K562 (cell line): Measurements from ENCODE around the gene TGFB1I1. TPM values are rescaled to one million over a fixed set of nuclear protein-coding genes. Genes with fewer than 3 reads are reported as not detected.

Source experiments
- polyA plus RNA-seq, 8 experiments: library from polyadenylated mRNA; depleted of rRNA in 4 of 8; stranded (reverse) in 5 of 8; unstranded in 3 of 8; fragments of >200 nt; fragmentation: Nextera tagmentation in 2 of 8; fragmentation: Illumina TruSeq in 1 of 8; extraction: Ambion mirVana in 2 of 8; extraction: Trizol in 1 of 8; gene quantifications; 2 replicates each; pipeline versions ENCODE4 v1.2.1 to v1.2.3, GENCODE V29; 2011 to 2014; ENCODE audit warnings: inconsistent platforms in 1 of 8, missing spikeins in 1 of 8
- total RNA-seq, 7 experiments: library from RNA; depleted of rRNA in 6 of 7; stranded (reverse); fragments of >200 nt in 6 of 7; fragmentation: Illumina TruSeq in 2 of 7; extraction: Trizol in 2 of 7; gene quantifications; 2 replicates each; pipeline versions ENCODE4 v1.2.1 to v1.2.3, GENCODE V29; 2011 to 2021; ENCODE audit warnings: low replicate concordance in 1 of 7

TGFB1I1 gene
- total and polyA plus RNA-seq, 9 of the 15 experiments (the other 6 are each of a cell fraction or from before 2014, with no cell fraction given), result 0.04 to 0.91 (median 0.19) TPM

Other genes starting within 250 kb of the TGFB1I1 start
Only the 7 nearest of the 9 such genes appear.
- gene ITGAD, start 78.8 kb upstream of the TGFB1I1 start, total RNA-seq (2014; rRNA removed), result not detected in 2 replicates
- not detected in 2 replicates for gene ITGAD, start 78.8 kb upstream of the TGFB1I1 start, total RNA-seq (2014; rRNA removed; fragmentation: Illumina TruSeq; extraction: Trizol)
- gene ITGAD, start 78.8 kb upstream of the TGFB1I1 start, total RNA-seq (2015; rRNA removed; fragmentation: Illumina TruSeq; extraction: Trizol), result not detected in 2 replicates
- not detected in 2 replicates for gene ITGAD, start 78.8 kb upstream of the TGFB1I1 start, total RNA-seq (2021)
- gene ITGAD, start 78.8 kb upstream of the TGFB1I1 start, polyA plus RNA-seq (2011; rRNA removed), result not detected in 2 replicates
- not detected in 2 replicates for gene ITGAD, start 78.8 kb upstream of the TGFB1I1 start, polyA plus RNA-seq (2014; fragmentation: Illumina TruSeq; extraction: Trizol)
- not detected for gene ITGAD, start 78.8 kb upstream of the TGFB1I1 start, polyA plus RNA-seq (2014; fragmentation: Nextera tagmentation; extraction: Ambion mirVana)
- gene ITGAD, start 78.8 kb upstream of the TGFB1I1 start, polyA plus RNA-seq (2014; rRNA removed), result not detected in 2 replicates
- not detected in 2 replicates for gene COX6A2, start 43.8 kb upstream of the TGFB1I1 start, total RNA-seq (2014; rRNA removed)
- not detected in 2 replicates for gene COX6A2, start 43.8 kb upstream of the TGFB1I1 start, total RNA-seq (2014; rRNA removed; fragmentation: Illumina TruSeq; extraction: Trizol)
- not detected in 2 replicates for gene COX6A2, start 43.8 kb upstream of the TGFB1I1 start, total RNA-seq (2015; rRNA removed; fragmentation: Illumina TruSeq; extraction: Trizol)
- gene COX6A2, start 43.8 kb upstream of the TGFB1I1 start, total RNA-seq (2021), result not detected in 2 replicates
- not detected in 2 replicates for gene COX6A2, start 43.8 kb upstream of the TGFB1I1 start, polyA plus RNA-seq (2011; rRNA removed)
- gene COX6A2, start 43.8 kb upstream of the TGFB1I1 start, polyA plus RNA-seq (2014; fragmentation: Illumina TruSeq; extraction: Trizol), result not detected in 2 replicates
- gene COX6A2, start 43.8 kb upstream of the TGFB1I1 start, polyA plus RNA-seq (2014; fragmentation: Nextera tagmentation; extraction: Ambion mirVana), result not detected
- gene COX6A2, start 43.8 kb upstream of the TGFB1I1 start, polyA plus RNA-seq (2014; rRNA removed), result not detected in 2 replicates
- not detected in 2 replicates for gene ZNF843, start 29.4 kb upstream of the TGFB1I1 start, total RNA-seq (2014; rRNA removed)
- gene ZNF843, start 29.4 kb upstream of the TGFB1I1 start, total RNA-seq (2014; rRNA removed; fragmentation: Illumina TruSeq; extraction: Trizol), result not detected in 2 replicates
- not detected in 2 replicates for gene ZNF843, start 29.4 kb upstream of the TGFB1I1 start, total RNA-seq (2015; rRNA removed; fragmentation: Illumina TruSeq; extraction: Trizol)
- 0.13 TPM in 1 of 2 replicates, not detected in the other for gene ZNF843, start 29.4 kb upstream of the TGFB1I1 start, total RNA-seq (2021)
- gene ZNF843, start 29.4 kb upstream of the TGFB1I1 start, polyA plus RNA-seq (2011; rRNA removed), result 0.03 and 0.06 TPM in 2 replicates
- 0.04 and 0.07 TPM in 2 replicates for gene ZNF843, start 29.4 kb upstream of the TGFB1I1 start, polyA plus RNA-seq (2014; fragmentation: Illumina TruSeq; extraction: Trizol)
- under 1 TPM in 1 of 2 experiments, not detected in 1; 0.06 TPM for gene ZNF843, start 29.4 kb upstream of the TGFB1I1 start, polyA plus RNA-seq (2014; fragmentation: Nextera tagmentation; extraction: Ambion mirVana)
- gene ZNF843, start 29.4 kb upstream of the TGFB1I1 start, polyA plus RNA-seq (2014; rRNA removed), result not detected in 2 replicates
- 10.3 and 11.8 TPM in 2 replicates for gene ARMC5, start 12.7 kb upstream of the TGFB1I1 start, total RNA-seq (2014; rRNA removed)
- 1.2 and 1.9 TPM in 2 replicates for gene ARMC5, start 12.7 kb upstream of the TGFB1I1 start, total RNA-seq (2014; rRNA removed; fragmentation: Illumina TruSeq; extraction: Trizol)
- gene ARMC5, start 12.7 kb upstream of the TGFB1I1 start, total RNA-seq (2015; rRNA removed; fragmentation: Illumina TruSeq; extraction: Trizol), result 5.0 and 6.6 TPM in 2 replicates
- gene ARMC5, start 12.7 kb upstream of the TGFB1I1 start, total RNA-seq (2021), result 13.2 and 13.5 TPM in 2 replicates
- 2.1 and 5.6 TPM in 2 replicates for gene ARMC5, start 12.7 kb upstream of the TGFB1I1 start, polyA plus RNA-seq (2011; rRNA removed)
- gene ARMC5, start 12.7 kb upstream of the TGFB1I1 start, polyA plus RNA-seq (2014; fragmentation: Illumina TruSeq; extraction: Trizol), result 1.8 and 4.8 TPM in 2 replicates
- gene ARMC5, start 12.7 kb upstream of the TGFB1I1 start, polyA plus RNA-seq (2014; fragmentation: Nextera tagmentation; extraction: Ambion mirVana), result under 1 TPM; 0.11 to 0.17 TPM
- 8.4 and 9.5 TPM in 2 replicates for gene ARMC5, start 12.7 kb upstream of the TGFB1I1 start, polyA plus RNA-seq (2014; rRNA removed)
- not detected in 2 replicates for gene SLC5A2, start 11.0 kb downstream of the TGFB1I1 start, total RNA-seq (2014; rRNA removed)
- gene SLC5A2, start 11.0 kb downstream of the TGFB1I1 start, total RNA-seq (2014; rRNA removed; fragmentation: Illumina TruSeq; extraction: Trizol), result not detected in 2 replicates
- not detected in 2 replicates for gene SLC5A2, start 11.0 kb downstream of the TGFB1I1 start, total RNA-seq (2015; rRNA removed; fragmentation: Illumina TruSeq; extraction: Trizol)
- gene SLC5A2, start 11.0 kb downstream of the TGFB1I1 start, total RNA-seq (2021), result 0.07 TPM in 1 of 2 replicates, not detected in the other
- not detected in 2 replicates for gene SLC5A2, start 11.0 kb downstream of the TGFB1I1 start, polyA plus RNA-seq (2011; rRNA removed)
- not detected in 2 replicates for gene SLC5A2, start 11.0 kb downstream of the TGFB1I1 start, polyA plus RNA-seq (2014; fragmentation: Illumina TruSeq; extraction: Trizol)
- 1 to 10 TPM; 2.2 to 2.7 TPM for gene SLC5A2, start 11.0 kb downstream of the TGFB1I1 start, polyA plus RNA-seq (2014; fragmentation: Nextera tagmentation; extraction: Ambion mirVana)
- not detected in 2 replicates for gene SLC5A2, start 11.0 kb downstream of the TGFB1I1 start, polyA plus RNA-seq (2014; rRNA removed)
- gene RUSF1, start 36.2 kb downstream of the TGFB1I1 start, total RNA-seq (2014; rRNA removed), result 27.6 and 35.1 TPM in 2 replicates
- gene RUSF1, start 36.2 kb downstream of the TGFB1I1 start, total RNA-seq (2014; rRNA removed; fragmentation: Illumina TruSeq; extraction: Trizol), result 15.8 and 17.8 TPM in 2 replicates
- 22.9 and 23.4 TPM in 2 replicates for gene RUSF1, start 36.2 kb downstream of the TGFB1I1 start, total RNA-seq (2015; rRNA removed; fragmentation: Illumina TruSeq; extraction: Trizol)
- 44.1 and 49.8 TPM in 2 replicates for gene RUSF1, start 36.2 kb downstream of the TGFB1I1 start, total RNA-seq (2021)
- gene RUSF1, start 36.2 kb downstream of the TGFB1I1 start, polyA plus RNA-seq (2011; rRNA removed), result 46.7 and 74.1 TPM in 2 replicates
- 43.2 and 54.4 TPM in 2 replicates for gene RUSF1, start 36.2 kb downstream of the TGFB1I1 start, polyA plus RNA-seq (2014; fragmentation: Illumina TruSeq; extraction: Trizol)
- under 1 TPM; 0.80 to 0.89 TPM for gene RUSF1, start 36.2 kb downstream of the TGFB1I1 start, polyA plus RNA-seq (2014; fragmentation: Nextera tagmentation; extraction: Ambion mirVana)
- gene RUSF1, start 36.2 kb downstream of the TGFB1I1 start, polyA plus RNA-seq (2014; rRNA removed), result 52.8 and 54.4 TPM in 2 replicates
- gene AHSP, start 55.7 kb downstream of the TGFB1I1 start, total RNA-seq (2014; rRNA removed), result 23.3 and 25.8 TPM in 2 replicates
- gene AHSP, start 55.7 kb downstream of the TGFB1I1 start, total RNA-seq (2014; rRNA removed; fragmentation: Illumina TruSeq; extraction: Trizol), result 18.1 and 21.6 TPM in 2 replicates
- gene AHSP, start 55.7 kb downstream of the TGFB1I1 start, total RNA-seq (2015; rRNA removed; fragmentation: Illumina TruSeq; extraction: Trizol), result 12.0 and 13.0 TPM in 2 replicates
- gene AHSP, start 55.7 kb downstream of the TGFB1I1 start, total RNA-seq (2021), result 21.3 TPM in 2 replicates
- gene AHSP, start 55.7 kb downstream of the TGFB1I1 start, polyA plus RNA-seq (2011; rRNA removed), result 6.1 and 6.6 TPM in 2 replicates
- 23.3 and 45.7 TPM in 2 replicates for gene AHSP, start 55.7 kb downstream of the TGFB1I1 start, polyA plus RNA-seq (2014; fragmentation: Illumina TruSeq; extraction: Trizol)
- gene AHSP, start 55.7 kb downstream of the TGFB1I1 start, polyA plus RNA-seq (2014; fragmentation: Nextera tagmentation; extraction: Ambion mirVana), result 10 to 100 TPM; 82.9 to 99.1 TPM
- 29.6 and 30.7 TPM in 2 replicates for gene AHSP, start 55.7 kb downstream of the TGFB1I1 start, polyA plus RNA-seq (2014; rRNA removed)